Thymus (tissue), 11 donors: Measurements from ENCODE around the gene SLC38A2. TPM values are rescaled to one million over a fixed set of nuclear protein-coding genes. Genes with fewer than 3 reads are reported as not detected.
A peak's percentile ranks its signal among the peaks of the same experiment; 100 is the strongest.
"Not testable (repeated sequence)": the region's sequence is repeated elsewhere in the genome, so short reads cannot be mapped to it uniquely, and the experiment has no call there.

Experiments
- DNase-seq, 9 donors: peaks; one replicate each; pipeline ENCODE4 v3.0.0-alpha.2; 2013; ENCODE audit warnings: low spot score in 9 of 9, low read depth in 6 of 9, missing footprints in 1 of 9
- H3K27ac ChIP-seq, 2 donors: one replicate each; pipeline ENCODE4 v1.5.1; 2013; ENCODE audit warnings: control low read depth in 1 of 2, low read depth in 1 of 2, low read length in 1 of 2, mild to moderate bottlenecking in 1 of 2, moderate library complexity in 1 of 2
- H3K27me3 ChIP-seq, 2 donors: one replicate each; pipeline ENCODE4 v1.5.1; 2013; ENCODE audit warnings: low read length in 1 of 2; ENCODE audit not compliant: control insufficient read depth in 2 of 2, insufficient read depth in 1 of 2
- H3K36me3 ChIP-seq, 2 donors: one replicate each; pipeline ENCODE4 v1.5.1; 2013; ENCODE audit warnings: low read length in 1 of 2, mild to moderate bottlenecking in 1 of 2, moderate library complexity in 1 of 2; ENCODE audit not compliant: control insufficient read depth in 2 of 2, insufficient read depth in 2 of 2
- H3K4me1 ChIP-seq, 2 donors: one replicate each; pipeline ENCODE4 v1.5.1; 2013; ENCODE audit warnings: low read length in 2 of 2; ENCODE audit not compliant: control insufficient read depth in 2 of 2, insufficient read depth in 2 of 2
- H3K4me3 ChIP-seq, 2 donors: one replicate each; pipeline ENCODE4 v1.5.1; 2013; ENCODE audit warnings: low read length in 2 of 2, control low read depth in 1 of 2, mild to moderate bottlenecking in 1 of 2
- H3K9me3 ChIP-seq, 2 donors: one replicate each; pipeline ENCODE4 v1.5.1; 2013; ENCODE audit warnings: low read length in 1 of 2, mild to moderate bottlenecking in 1 of 2; ENCODE audit not compliant: control insufficient read depth in 2 of 2, insufficient read depth in 1 of 2
- WGBS: extraction: QIAGEN DNeasy Blood & Tissue Kit; methylation state at CpG from one replicate; pipeline ENCODE4 v1.1.7; 2013; 5-methylcytosine and 5-hydroxymethylcytosine counted together
- polyA plus RNA-seq: library from polyadenylated mRNA; stranded (reverse); fragments of 200-250 nt; gene quantifications from one replicate; pipeline ENCODE4 v1.2.3, GENCODE V29; 2013
- total RNA-seq: library from RNA; stranded (reverse); fragments of 120-200 nt; gene quantifications from one replicate; pipeline ENCODE4 v1.2.4, GENCODE V29; 2013
- donor health status: healthy.

SLC38A2 gene
- total and polyA plus RNA-seq, 2 donors: 137 to 144 TPM

DNA sequence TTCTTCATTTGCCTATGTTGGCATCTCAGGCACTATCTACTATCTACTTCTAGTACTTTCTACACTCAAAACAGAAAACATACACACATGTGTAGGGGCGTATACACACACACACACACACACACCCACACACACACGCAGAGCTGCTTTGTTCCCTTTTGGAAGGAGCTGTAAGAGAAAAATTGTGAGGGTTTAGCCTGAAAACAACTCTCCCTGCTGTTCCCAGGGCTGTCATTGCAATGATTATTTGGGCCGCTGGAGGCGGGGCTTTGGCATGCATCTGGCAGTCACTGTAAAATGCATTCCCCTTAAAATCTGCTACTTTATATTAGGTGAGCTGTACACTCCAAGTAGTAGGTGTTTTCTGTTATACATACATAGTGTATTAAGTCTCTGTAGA, 29.1 kb upstream of the SLC38A2 start:
- H3K27me3 ChIP-seq: no peaks in the 10 kb centered on the region
- no peaks in the 10 kb centered on the region for H3K9me3 ChIP-seq
- no peaks in the 10 kb centered on the region for H3K36me3 ChIP-seq
- 74% methylated on average over 4 of the region's 4 CpGs for WGBS
- DNase-seq: peak in 1 of 9 donors; percentile 57
- peak overlapping the region in 1 of 2 donors; percentile 73 for H3K27ac ChIP-seq
- H3K4me1 ChIP-seq: peaks cover 33 to 35% of the 10 kb centered on the region in 2 donors
- no peak overlapping the region for H3K4me3 ChIP-seq

DNA sequence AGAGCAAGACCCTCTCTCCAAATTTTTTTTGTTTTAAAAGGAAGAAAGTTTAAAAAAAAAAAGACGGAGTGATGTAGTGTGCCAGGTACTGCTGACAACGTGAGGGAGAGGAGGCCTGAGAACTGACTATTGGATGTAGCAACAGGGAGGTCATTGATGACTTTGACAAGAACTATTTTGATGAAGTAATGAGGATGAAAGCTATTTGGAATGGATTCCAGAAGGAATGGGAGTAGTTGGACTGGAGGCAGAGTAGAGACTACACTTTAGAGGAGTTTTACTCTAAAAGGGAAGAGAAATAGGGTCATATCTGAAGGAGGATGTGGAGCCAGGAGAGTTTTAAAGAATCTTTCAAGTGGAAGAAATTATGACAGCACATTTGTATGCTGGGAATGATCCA, 27.8 kb upstream of the SLC38A2 start:
- Histone ChIP-seq H3K4me3 (no peak overlapping the region), H3K4me1 (peaks cover 33 to 35% of the 10 kb centered on the region in 2 donors), H3K27ac (no peak overlapping the region), H3K36me3 (no peaks in the 10 kb centered on the region), H3K9me3 (no peaks in the 10 kb centered on the region), H3K27me3 (no peaks in the 10 kb centered on the region)
- no peak for DNase-seq
- WGBS: 97% methylated on average over 2 of the region's 2 CpGs

DNA sequence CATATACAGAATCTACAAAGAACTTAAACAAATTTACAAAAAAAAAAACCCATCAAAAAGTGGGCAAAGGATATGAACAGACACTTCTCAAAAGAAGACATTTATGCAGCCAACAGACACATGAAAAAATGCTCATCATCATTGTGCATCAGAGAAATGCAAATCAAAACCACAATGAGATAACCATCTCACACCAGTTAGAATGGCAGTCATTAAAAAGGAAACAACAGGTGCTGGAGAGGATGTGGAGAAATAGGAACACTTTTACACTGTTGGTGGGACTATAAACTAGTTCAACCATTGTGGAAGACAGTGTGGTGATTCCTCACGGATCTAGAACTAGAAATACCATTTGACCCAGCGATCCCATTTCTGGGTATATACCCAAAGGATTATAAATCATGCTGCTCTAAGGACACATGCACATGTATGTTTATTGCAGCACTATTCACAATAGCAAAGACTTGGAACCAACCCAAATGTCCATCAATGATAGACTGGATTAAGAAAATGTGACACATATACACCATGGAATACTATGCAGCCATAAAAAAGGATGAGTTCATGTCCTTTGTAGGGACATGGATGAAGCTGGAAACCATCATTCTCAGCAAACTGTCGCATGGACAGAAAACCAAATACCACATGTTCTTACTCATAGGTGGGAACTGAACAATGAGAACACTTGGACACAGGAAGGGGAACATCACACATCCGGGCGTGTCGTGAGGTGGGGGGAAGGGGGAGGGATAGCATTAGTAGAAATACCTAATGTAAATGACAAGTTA, 27.1 kb upstream of the SLC38A2 start:
- not testable (repeated sequence) for H3K27ac ChIP-seq
- 86% methylated on average over 6 of the region's 6 CpGs for WGBS

DNA sequence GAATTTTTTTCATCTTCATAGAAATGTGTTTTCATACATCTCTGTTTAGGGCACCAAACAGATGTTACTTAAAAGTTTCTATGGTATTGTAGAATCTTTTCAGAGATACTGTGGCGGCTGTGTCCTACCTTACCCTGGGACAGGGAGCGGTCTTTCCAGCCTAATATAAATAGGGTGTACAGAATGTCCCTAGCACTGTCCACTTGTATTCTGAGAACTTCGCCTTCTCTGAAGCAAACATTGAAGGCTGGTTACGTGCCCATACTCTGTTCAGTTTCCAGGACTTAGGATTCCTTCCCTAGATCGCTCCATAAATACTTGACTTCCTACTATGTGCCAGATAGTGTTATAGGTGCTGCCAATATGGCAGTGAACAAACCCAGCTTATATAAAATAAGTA, 24.3 kb upstream of the SLC38A2 start:
- DNase-seq: no peak
- WGBS: 98% methylated on average over 5 of the region's 5 CpGs
- Histone ChIP-seq H3K4me1 (peaks cover 16 to 25% of the 10 kb centered on the region in 2 donors), H3K4me3 (no peak overlapping the region), H3K27me3 (no peaks in the 10 kb centered on the region), H3K27ac (no peak overlapping the region), H3K9me3 (no peaks in the 10 kb centered on the region), H3K36me3 (no peaks in the 10 kb centered on the region)

More for the DNA sequence above, 27.1 kb upstream of the SLC38A2 start:
- not testable (repeated sequence) for H3K36me3 ChIP-seq, H3K9me3 ChIP-seq, H3K27me3 ChIP-seq, H3K4me3 ChIP-seq
- peak in 1 of 9 donors; percentile 64 for DNase-seq
- H3K4me1 ChIP-seq: peaks cover 33% of the 10 kb centered on the region in 2 donors

DNA sequence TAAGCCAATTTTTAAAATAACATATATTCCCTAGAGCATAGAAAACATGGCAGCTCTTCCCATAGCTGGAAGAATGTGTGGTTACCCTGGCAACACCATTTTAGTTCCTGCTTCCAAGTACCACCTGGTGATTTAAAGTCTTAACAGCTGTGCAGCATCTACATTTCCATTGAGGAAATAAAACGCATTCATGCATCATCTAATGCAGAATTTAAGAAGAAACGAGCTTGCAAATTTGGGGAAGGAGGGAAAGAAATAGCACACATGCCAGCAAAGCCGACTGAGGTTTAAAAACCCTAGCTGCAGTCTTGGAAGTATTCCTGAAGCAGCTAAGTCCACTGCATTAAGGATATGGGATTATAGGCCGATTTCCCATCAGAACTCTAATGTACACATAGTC, 22.8 kb upstream of the SLC38A2 start:
- peaks cover 0 to 3% of the 10 kb centered on the region in 2 donors for H3K36me3 ChIP-seq
- H3K27me3 ChIP-seq: no peaks in the 10 kb centered on the region
- 97% methylated on average over 4 of the region's 4 CpGs for WGBS
- peaks cover 2 to 15% of the 10 kb centered on the region in 2 donors for H3K4me1 ChIP-seq
- no peaks in the 10 kb centered on the region for H3K9me3 ChIP-seq
- H3K27ac ChIP-seq: no peak overlapping the region
- H3K4me3 ChIP-seq: no peak overlapping the region
- no peak for DNase-seq

DNA sequence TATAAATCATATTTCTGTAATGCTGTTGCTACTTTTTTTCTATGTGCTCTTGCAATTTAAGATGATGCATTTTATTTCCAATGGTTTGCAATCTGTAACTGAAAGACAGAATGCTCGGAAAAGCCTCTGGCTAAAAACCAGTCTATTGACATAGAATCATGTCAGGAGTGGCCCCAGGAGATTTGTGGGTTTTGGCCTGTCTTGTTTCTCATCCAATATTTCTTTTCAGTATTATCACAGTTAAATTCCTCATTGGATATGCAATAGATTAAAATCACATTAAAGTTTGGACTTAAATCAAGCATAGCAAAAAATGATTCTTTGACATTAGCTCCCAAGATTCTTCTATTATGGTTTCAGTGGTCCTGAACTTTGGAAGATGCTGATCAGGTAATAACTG, 19.1 kb upstream of the SLC38A2 start:
- H3K4me1 ChIP-seq: peaks cover 16 to 31% of the 10 kb centered on the region in 2 donors

DNA sequence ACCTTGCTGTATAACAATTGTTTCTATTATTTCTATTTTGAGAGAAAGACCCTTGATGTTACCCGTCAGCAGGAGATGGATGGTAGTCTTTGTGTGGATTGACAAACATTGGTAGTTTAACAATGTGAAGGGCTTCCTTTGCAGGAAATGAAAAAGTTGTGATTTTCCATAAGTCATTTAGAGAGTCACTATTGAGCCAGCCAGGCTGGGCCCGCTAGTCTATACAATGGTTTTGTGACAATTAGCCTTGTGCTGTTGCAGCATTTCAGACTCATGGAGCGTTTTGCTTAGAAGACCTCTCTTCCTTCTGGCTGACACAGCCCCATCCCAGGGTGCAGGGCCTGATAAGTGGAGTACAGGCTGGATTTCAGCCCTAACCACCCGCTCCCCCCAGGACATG, 18.3 kb upstream of the SLC38A2 start:
- Histone ChIP-seq H3K4me1 (peaks cover 16 to 31% of the 10 kb centered on the region in 2 donors), H3K4me3 (no peak overlapping the region)
- 97% methylated on average over 4 of the region's 4 CpGs for WGBS

More for the DNA sequence above, 19.1 kb upstream of the SLC38A2 start:
- WGBS: 92% methylated on average over 1 of the region's 1 CpG
- DNase-seq: no peak
- no peaks in the 10 kb centered on the region for H3K9me3 ChIP-seq
- no peaks in the 10 kb centered on the region for H3K27me3 ChIP-seq
- H3K36me3 ChIP-seq: peaks cover 0 to 3% of the 10 kb centered on the region in 2 donors
- H3K27ac ChIP-seq: no peak overlapping the region
- no peak overlapping the region for H3K4me3 ChIP-seq

DNA sequence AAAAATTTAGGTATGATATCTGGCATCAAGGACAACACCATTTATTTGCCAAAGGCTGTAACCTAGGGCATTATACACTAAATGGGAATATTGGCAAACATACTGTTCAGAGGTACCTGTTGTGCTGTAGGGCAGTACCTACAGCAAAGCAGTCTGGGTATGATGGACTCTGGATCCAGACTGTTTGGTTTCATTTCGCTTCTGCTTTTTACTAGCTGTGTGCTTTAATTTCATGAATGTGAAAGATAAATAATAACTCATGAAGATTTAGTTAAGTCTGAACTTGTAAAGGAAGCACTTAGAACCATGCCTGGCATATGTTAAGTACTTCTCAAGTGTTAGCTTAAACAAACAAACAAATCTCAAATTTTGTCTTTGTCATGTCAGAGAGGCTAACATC, 17.7 kb upstream of the SLC38A2 start:
- WGBS: 90% methylated on average over 1 of the region's 1 CpG
- H3K36me3 ChIP-seq: peaks cover 0 to 3% of the 10 kb centered on the region in 2 donors
- DNase-seq: no peak
- peaks cover 16 to 34% of the 10 kb centered on the region in 2 donors for H3K4me1 ChIP-seq
- no peak overlapping the region for H3K4me3 ChIP-seq
- H3K27ac ChIP-seq: peak overlapping the region in 1 of 2 donors; percentile 33
- no peaks in the 10 kb centered on the region for H3K27me3 ChIP-seq
- H3K9me3 ChIP-seq: no peaks in the 10 kb centered on the region

More for the DNA sequence above, 18.3 kb upstream of the SLC38A2 start:
- Histone ChIP-seq H3K36me3 (peaks cover 0 to 3% of the 10 kb centered on the region in 2 donors), H3K27me3 (no peaks in the 10 kb centered on the region), H3K9me3 (no peaks in the 10 kb centered on the region), H3K27ac (no peak overlapping the region)
- no peak for DNase-seq

DNA sequence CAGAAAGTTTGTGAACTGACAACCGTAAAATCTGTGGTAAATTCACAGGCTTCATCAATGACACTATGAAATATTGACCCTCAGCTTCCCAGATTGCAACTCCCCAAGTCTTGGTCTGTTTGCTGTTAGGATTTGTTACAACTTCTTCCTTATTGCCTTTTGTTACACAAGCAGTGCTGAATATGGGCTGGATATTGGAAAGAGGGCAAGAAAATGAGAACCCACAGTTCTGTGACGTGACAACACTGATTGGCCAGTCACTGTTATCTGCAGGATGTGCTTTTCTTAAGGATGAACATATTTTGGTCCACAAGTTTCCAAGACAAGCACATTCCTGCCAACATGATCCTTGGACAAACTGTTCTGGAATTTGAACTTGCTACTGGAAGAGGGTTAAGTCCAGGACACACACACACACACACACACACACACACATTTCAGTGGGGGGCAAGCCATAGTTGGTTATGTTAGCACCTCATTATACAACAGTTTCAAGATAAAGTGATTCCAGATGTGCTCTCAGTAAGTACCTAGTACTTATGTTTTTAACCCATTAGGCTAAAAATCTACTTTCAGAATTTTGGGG, 16.6 kb upstream of the SLC38A2 start:
- no peaks in the 10 kb centered on the region for H3K27me3 ChIP-seq
- 96% methylated on average over 2 of the region's 2 CpGs for WGBS
- H3K4me1 ChIP-seq: peaks cover 16 to 38% of the 10 kb centered on the region in 2 donors
- no peak overlapping the region for H3K4me3 ChIP-seq
- peaks cover 0 to 3% of the 10 kb centered on the region in 2 donors for H3K36me3 ChIP-seq
- no peaks in the 10 kb centered on the region for H3K9me3 ChIP-seq
- DNase-seq: no peak
- H3K27ac ChIP-seq: no peak overlapping the region
